HG02884 (cell line): Measurements from ENCODE around the gene ARIH2.
A peak's percentile ranks its signal among the peaks of the same experiment; 100 is the strongest.
"Not testable (repeated sequence)": the region's sequence is repeated elsewhere in the genome, so short reads cannot be mapped to it uniquely, and the experiment has no call there.

Experiments
- ATAC-seq: cut with Tn5 transposase; IDR thresholded peaks from one replicate; pipeline ENCODE4 v1.9.1; 2021; ENCODE audit warnings: mild to moderate bottlenecking, moderate library complexity; ENCODE audit not compliant: unreplicated experiment

ARIH2 gene

DNA sequence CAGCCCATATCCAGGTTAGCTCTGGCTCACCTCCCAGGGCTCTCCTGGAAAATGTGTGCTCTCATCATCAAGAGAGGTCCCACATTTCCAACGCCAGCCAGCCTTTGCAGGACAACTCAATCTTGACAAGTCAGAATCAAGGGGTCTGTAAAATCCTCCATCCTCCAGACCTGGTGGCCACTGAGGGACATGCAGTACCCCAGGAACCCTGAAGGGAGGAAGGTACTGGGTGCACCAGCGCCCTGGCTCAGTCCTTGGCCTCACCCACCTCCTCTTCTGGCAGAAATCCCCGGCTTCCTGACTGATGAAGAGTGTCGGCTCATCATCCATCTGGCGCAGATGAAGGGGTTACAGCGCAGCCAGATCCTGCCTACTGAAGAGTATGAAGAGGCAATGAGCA is 82.5 kb downstream of the ARIH2 start:
- ATAC-seq: no peak

DNA sequence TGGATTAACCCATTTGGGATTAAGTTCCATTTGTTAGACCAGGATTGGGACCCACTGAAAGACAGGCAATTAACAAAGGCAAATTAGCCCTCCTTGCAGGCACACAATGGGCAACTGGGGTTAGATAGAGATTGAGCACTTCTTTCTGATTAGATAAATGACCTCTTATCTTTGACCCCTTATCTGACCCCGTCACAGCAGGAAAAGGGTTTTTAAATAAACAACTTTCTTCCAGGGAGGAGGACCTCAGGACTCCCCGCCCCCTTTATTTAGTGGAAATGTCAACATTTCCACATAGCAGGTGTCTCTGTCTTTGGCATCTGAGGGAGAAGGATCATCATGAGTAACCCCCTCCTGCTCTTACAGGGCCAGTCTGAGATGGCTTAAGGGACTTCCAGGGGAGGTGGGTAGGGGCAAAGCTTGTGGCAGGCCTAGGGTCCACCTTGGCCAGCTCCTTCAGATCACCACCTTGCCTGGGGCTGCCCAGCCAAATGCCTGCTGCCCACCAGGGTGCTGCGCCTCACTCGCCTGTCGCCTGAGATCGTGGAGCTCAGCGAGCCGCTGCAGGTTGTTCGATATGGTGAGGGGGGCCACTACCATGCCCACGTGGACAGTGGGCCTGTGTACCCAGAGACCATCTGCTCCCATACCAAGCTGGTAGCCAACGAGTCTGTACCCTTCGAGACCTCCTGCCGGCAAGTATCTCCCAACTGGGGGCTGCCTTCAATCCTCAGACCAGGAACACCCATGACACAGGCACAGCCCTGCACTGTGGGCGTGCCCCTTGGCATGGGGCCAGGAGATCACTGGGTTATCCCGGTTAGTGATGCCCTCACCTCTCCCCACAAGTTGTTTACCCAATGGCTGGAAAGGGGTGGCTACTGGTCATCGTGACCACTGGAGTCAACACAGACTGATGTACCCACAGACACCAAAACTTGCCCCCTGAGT is 86.0 kb downstream of the ARIH2 start:
- ATAC-seq: no peak

GRCh38 chr3:49005303-49005680 is 86.7 kb downstream of the ARIH2 start:
- ATAC-seq: no peak

- ATAC-seq: no peak
These were observed 87.4 kb downstream of the ARIH2 start for GRCh38 chr3:49005998-49006397.

- ATAC-seq: no peak
These were observed 87.9 kb downstream of the ARIH2 start for GRCh38 chr3:49006408-49007067.

DNA sequence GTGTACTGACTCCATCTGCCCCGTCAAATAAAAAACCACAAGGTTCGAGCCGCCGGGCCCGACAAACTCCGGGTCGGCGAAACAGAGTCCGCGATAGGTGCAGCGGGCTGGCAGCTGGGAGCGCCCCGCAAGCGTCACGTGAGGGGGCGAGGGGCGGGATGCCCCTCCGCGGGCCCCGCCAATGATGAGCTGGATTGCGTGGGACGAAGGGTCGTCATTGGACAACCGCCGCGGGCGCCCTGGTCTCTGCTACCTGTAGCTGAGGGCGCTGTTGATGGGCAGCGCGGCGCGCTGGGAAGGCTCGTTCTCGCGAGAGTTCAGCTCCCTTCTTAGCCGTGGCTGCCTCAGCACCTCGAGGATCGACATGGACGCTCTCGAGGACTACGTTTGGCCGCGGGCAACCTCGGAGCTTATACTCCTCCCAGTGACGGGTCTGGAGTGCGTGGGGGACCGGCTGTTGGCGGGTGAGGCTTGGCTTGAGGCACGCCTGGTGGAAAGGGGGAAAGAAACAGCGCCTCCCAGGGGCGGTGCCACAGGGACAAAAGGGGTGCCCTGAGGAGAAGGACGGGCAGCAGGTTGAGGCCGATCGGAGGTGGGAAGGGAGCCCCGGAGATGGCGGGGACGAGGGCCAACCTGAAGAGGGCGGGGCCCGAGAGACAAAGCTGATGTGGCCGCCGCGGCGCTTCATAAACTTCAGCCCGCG is 88.6 kb downstream of the ARIH2 start, which contains the start of gene WDR6:
Gene WDR6, plus strand, starts transcription at position 324 of the 703 bp plus-strand sequence. Its CDS starts 41 bp downstream, at position 365.
- peak; percentile 81 for ATAC-seq

GRCh38 chr3:49007771-49008528 is 89.3 kb downstream of the ARIH2 start:
- ATAC-seq: peak; percentile 28

- not testable (repeated sequence) for ATAC-seq
These were observed 90.0 kb downstream of the ARIH2 start for GRCh38 chr3:49008627-49009026.

- no peak for ATAC-seq
These were observed 90.8 kb downstream of the ARIH2 start for GRCh38 chr3:49009396-49009795.

DNA sequence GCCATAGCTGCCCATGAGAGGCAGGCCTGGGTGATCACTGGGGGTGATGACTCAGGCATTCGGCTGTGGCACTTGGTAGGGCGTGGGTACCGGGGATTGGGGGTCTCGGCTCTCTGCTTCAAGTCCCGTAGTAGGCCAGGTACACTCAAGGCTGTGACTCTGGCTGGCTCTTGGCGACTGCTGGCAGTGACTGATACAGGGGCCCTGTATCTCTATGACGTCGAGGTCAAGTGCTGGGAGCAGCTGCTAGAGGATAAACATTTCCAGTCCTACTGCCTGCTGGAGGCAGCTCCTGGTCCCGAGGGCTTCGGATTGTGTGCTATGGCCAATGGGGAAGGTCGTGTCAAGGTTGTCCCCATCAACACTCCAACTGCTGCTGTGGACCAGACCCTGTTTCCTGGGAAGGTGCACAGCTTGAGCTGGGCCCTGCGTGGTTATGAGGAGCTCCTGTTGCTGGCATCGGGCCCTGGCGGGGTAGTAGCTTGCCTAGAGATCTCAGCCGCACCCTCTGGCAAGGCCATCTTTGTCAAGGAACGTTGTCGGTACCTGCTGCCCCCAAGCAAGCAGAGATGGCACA is 93.9 kb downstream of the ARIH2 start:
- no peak for ATAC-seq

GRCh38 chr3:49013113-49013737 is 94.6 kb downstream of the ARIH2 start:
- no peak for ATAC-seq

DNA sequence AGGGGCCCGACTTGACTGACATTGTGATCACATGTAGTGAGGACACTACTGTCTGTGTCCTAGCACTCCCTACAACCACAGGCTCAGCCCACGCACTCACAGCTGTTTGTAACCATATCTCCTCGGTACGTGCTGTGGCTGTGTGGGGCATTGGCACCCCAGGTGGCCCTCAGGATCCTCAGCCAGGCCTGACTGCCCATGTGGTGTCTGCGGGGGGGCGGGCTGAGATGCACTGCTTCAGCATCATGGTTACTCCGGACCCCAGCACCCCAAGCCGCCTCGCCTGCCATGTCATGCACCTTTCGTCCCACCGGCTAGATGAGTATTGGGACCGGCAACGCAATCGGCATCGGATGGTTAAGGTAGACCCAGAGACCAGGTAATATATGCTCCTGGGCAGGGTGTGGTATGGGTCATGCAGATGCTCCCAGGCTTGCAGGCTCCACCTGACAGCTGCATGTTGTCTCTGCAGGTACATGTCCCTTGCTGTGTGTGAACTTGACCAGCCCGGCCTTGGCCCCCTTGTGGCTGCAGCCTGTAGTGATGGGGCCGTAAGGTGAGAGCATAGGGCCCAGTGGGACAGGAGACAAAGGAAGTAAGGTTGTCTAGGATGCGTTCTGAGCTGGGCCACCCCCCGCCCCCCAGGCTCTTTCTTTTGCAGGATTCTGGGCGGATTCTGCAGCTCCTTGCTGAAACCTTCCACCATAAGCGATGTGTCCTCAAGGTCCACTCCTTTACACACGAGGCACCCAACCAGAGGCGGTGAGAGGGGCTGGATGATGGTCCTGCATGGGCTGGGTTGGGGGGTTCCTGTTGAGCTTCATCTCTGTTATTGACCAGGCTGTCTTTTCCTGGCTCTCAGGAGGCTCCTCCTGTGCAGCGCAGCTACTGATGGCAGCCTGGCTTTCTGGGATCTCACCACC is 95.4 kb downstream of the ARIH2 start:
- ATAC-seq: no peak

DNA sequence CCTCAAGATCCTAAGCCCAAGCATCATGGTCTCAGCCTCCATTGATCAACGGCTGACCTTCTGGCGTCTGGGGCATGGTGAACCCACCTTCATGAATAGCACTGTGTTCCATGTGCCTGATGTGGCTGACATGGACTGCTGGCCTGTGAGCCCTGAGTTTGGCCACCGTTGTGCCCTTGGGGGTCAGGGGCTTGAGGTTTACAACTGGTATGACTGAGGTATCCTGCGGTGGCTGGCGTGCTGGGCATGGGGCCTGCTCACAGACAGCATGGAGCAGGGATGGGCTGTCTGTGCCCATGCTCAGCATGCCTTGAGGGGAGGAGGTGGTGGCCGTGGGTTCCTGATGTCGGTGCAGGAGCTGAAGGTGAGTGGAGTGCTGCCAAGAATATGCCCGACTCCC is 96.4 kb downstream of the ARIH2 start:
- ATAC-seq: no peak

DNA sequence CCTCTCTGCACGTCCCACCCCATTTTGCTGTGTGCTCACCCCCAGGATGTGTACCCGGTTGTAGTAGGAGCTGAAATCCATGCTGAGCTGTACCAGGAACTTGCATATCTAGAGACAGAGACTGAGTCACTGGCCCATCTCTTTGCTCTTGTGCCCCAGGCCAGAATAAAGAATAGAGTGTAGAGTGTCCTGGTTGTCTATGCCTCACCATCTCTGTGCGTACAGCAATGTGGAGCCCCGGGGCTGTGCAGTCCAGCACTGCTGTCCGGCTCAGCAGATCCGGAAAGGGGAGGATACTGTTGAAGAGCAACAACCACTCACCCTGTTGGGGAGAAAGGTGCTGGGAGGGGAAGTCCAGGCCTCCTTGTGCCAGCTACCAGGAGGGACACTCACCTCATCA is 97.1 kb downstream of the ARIH2 start:
- ATAC-seq: no peak

GRCh38 chr3:49016414-49017228 is 98.0 kb downstream of the ARIH2 start:
- no peak for ATAC-seq

GRCh38 chr3:49017229-49017970 is 98.8 kb downstream of the ARIH2 start:
- ATAC-seq: no peak

DNA sequence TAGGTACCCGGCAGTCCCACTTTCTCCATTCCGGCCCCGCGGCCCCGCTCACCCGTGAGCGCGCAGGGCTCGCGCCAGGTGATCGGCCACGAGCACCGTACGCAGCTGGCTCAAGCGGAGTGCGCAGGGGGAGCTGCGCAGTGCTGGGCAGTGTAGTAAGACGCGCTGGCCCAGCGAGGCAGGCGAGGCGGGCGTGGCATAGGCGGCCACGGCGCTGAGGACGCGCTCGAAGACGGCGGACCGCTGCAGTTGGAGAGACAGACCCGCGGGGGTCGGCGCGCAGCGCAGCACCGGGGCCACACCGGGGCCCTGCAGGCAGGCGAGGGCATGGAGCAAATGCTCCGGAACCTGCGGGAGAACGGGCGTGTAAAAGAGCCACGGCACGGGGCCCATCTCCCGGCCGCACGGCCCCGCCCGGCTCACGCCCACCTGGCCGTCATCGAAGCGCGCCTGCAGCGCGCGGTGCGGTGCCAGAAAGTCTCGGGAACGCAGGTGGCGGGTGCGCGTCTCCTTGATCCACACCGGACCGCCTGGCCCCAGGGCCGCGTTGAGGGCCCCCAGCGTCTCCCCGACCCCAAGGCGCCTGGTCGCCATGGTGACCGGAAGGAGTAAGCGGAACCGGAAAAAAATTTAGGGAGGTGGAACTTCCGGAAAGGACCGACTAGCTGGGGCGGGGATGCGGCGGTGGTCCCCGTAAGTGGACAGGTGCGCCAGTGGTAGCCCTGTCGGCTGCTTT is 99.5 kb downstream of the ARIH2 start, which contains the start of gene DALRD3:
Gene DALRD3, minus strand, starts transcription at position 610 of the 736 bp plus-strand sequence. Its CDS starts 16 bp downstream, at position 594.
- ATAC-seq: no peak
